Measurements from ENCODE around the gene DPYD.
A peak's percentile ranks its signal among the peaks of the same experiment; 100 is the strongest.

Gene DPYD

GRCh38 chr1:97674517-97674916, 246.3 kb downstream of the DPYD start:
- peaks cover 4% of the 10 kb centered on the region; the same call in 1 of the 2 replicates for H3K36me3 ChIP-seq (ENCODE audit: insufficient read depth, low read length)
- no peaks in the 10 kb centered on the region for H3K79me2 ChIP-seq (ENCODE audit: control insufficient read depth, insufficient read depth, low read length, unreplicated experiment)
- H3K4me3 ChIP-seq (ENCODE audit: low read depth, low read length): no peak overlapping the region
- no peak overlapping the region for H3K27ac ChIP-seq (ENCODE audit: low read depth, low read length)
- H2AFZ ChIP-seq (ENCODE audit: low read length, unreplicated experiment): no peak overlapping the region
- no peaks in the 10 kb centered on the region for H3K27me3 ChIP-seq (ENCODE audit: insufficient read depth, low read length)
- H3K4me1 ChIP-seq (ENCODE audit: control insufficient read depth, insufficient read depth, low read length, unreplicated experiment): no peaks in the 10 kb centered on the region

- no peaks in the 10 kb centered on the region for H3K79me2 ChIP-seq (ENCODE audit: control insufficient read depth, insufficient read depth, low read length, unreplicated experiment)
- H3K36me3 ChIP-seq (ENCODE audit: insufficient read depth, low read length): peaks cover 4% of the 10 kb centered on the region; the same call in 1 of the 2 replicates
- H3K27me3 ChIP-seq (ENCODE audit: insufficient read depth, low read length): no peaks in the 10 kb centered on the region
- H3K4me3 ChIP-seq (ENCODE audit: low read depth, low read length): no peak overlapping the region
- peaks cover 4% of the 10 kb centered on the region for H3K4me1 ChIP-seq (ENCODE audit: control insufficient read depth, insufficient read depth, low read length, unreplicated experiment)
- no peak overlapping the region for H3K27ac ChIP-seq (ENCODE audit: low read depth, low read length)
- no peak overlapping the region for H2AFZ ChIP-seq (ENCODE audit: low read length, unreplicated experiment)
Observed at GRCh38 chr1:97668945-97669344, 251.9 kb downstream of the DPYD start.

GRCh38 chr1:97660431-97661105, 260.3 kb downstream of the DPYD start:
- no peaks in the 10 kb centered on the region for H3K27me3 ChIP-seq (ENCODE audit: insufficient read depth, low read length)
- no peak overlapping the region for H2AFZ ChIP-seq (ENCODE audit: low read length, unreplicated experiment)
- no peak overlapping the region for H3K4me3 ChIP-seq (ENCODE audit: low read depth, low read length)
- H3K27ac ChIP-seq (ENCODE audit: low read depth, low read length): no peak overlapping the region
- no peaks in the 10 kb centered on the region for H3K4me1 ChIP-seq (ENCODE audit: control insufficient read depth, insufficient read depth, low read length, unreplicated experiment)
- no peaks in the 10 kb centered on the region for H3K79me2 ChIP-seq (ENCODE audit: control insufficient read depth, insufficient read depth, low read length, unreplicated experiment)
- no peaks in the 10 kb centered on the region for H3K36me3 ChIP-seq (ENCODE audit: insufficient read depth, low read length)

GRCh38 chr1:97654876-97655585, 265.8 kb downstream of the DPYD start:
- no peaks in the 10 kb centered on the region for H3K79me2 ChIP-seq (ENCODE audit: control insufficient read depth, insufficient read depth, low read length, unreplicated experiment)
- H3K36me3 ChIP-seq (ENCODE audit: insufficient read depth, low read length): no peaks in the 10 kb centered on the region
- no peak overlapping the region for H3K27ac ChIP-seq (ENCODE audit: low read depth, low read length)
- no peak overlapping the region for H2AFZ ChIP-seq (ENCODE audit: low read length, unreplicated experiment)
- H3K4me1 ChIP-seq (ENCODE audit: control insufficient read depth, insufficient read depth, low read length, unreplicated experiment): peaks cover 12% of the 10 kb centered on the region
- H3K4me3 ChIP-seq (ENCODE audit: low read depth, low read length): no peak overlapping the region
- no peaks in the 10 kb centered on the region for H3K27me3 ChIP-seq (ENCODE audit: insufficient read depth, low read length)

GRCh38 chr1:97651250-97651649, 269.6 kb downstream of the DPYD start:
- no peak overlapping the region for H3K27ac ChIP-seq (ENCODE audit: low read depth, low read length)
- no peak overlapping the region for H2AFZ ChIP-seq (ENCODE audit: low read length, unreplicated experiment)
- H3K4me1 ChIP-seq (ENCODE audit: control insufficient read depth, insufficient read depth, low read length, unreplicated experiment): peaks cover 18% of the 10 kb centered on the region
- no peaks in the 10 kb centered on the region for H3K79me2 ChIP-seq (ENCODE audit: control insufficient read depth, insufficient read depth, low read length, unreplicated experiment)
- peaks cover 5% of the 10 kb centered on the region; the same call in 1 of the 2 replicates for H3K36me3 ChIP-seq (ENCODE audit: insufficient read depth, low read length)
- no peak overlapping the region for H3K4me3 ChIP-seq (ENCODE audit: low read depth, low read length)
- H3K27me3 ChIP-seq (ENCODE audit: insufficient read depth, low read length): no peaks in the 10 kb centered on the region

- Histone ChIP-seq H3K4me1 (ENCODE audit: control insufficient read depth, insufficient read depth, low read length, unreplicated experiment) (peaks cover 18% of the 10 kb centered on the region), H3K27ac (ENCODE audit: low read depth, low read length) (no peak overlapping the region), H3K27me3 (ENCODE audit: insufficient read depth, low read length) (no peaks in the 10 kb centered on the region), H3K79me2 (ENCODE audit: control insufficient read depth, insufficient read depth, low read length, unreplicated experiment) (no peaks in the 10 kb centered on the region), H3K36me3 (ENCODE audit: insufficient read depth, low read length) (peaks cover 5% of the 10 kb centered on the region; the same call in 1 of the 2 replicates), H2AFZ (ENCODE audit: low read length, unreplicated experiment) (no peak overlapping the region), H3K4me3 (ENCODE audit: low read depth, low read length) (no peak overlapping the region)
Observed at GRCh38 chr1:97649591-97649990, 271.2 kb downstream of the DPYD start.

GRCh38 chr1:97647776-97648175, 273.1 kb downstream of the DPYD start:
- peaks cover 5% of the 10 kb centered on the region; the same call in 1 of the 2 replicates for H3K36me3 ChIP-seq (ENCODE audit: insufficient read depth, low read length)
- no peaks in the 10 kb centered on the region for H3K79me2 ChIP-seq (ENCODE audit: control insufficient read depth, insufficient read depth, low read length, unreplicated experiment)
- no peak overlapping the region for H2AFZ ChIP-seq (ENCODE audit: low read length, unreplicated experiment)
- peaks cover 18% of the 10 kb centered on the region for H3K4me1 ChIP-seq (ENCODE audit: control insufficient read depth, insufficient read depth, low read length, unreplicated experiment)
- H3K27me3 ChIP-seq (ENCODE audit: insufficient read depth, low read length): no peaks in the 10 kb centered on the region
- H3K27ac ChIP-seq (ENCODE audit: low read depth, low read length): 0 out of 2 replicates have a peak overlapping the region, but pooled peaks have one; percentile 7
- H3K4me3 ChIP-seq (ENCODE audit: low read depth, low read length): no peak overlapping the region

GRCh38 chr1:97646071-97646470, 274.8 kb downstream of the DPYD start:
- H3K4me1 ChIP-seq (ENCODE audit: control insufficient read depth, insufficient read depth, low read length, unreplicated experiment): peaks cover 14% of the 10 kb centered on the region
- H3K4me3 ChIP-seq (ENCODE audit: low read depth, low read length): no peak overlapping the region
- no peaks in the 10 kb centered on the region for H3K79me2 ChIP-seq (ENCODE audit: control insufficient read depth, insufficient read depth, low read length, unreplicated experiment)
- H3K36me3 ChIP-seq (ENCODE audit: insufficient read depth, low read length): peaks cover 5% of the 10 kb centered on the region; the same call in 1 of the 2 replicates
- H2AFZ ChIP-seq (ENCODE audit: low read length, unreplicated experiment): no peak overlapping the region
- H3K27me3 ChIP-seq (ENCODE audit: insufficient read depth, low read length): no peaks in the 10 kb centered on the region
- H3K27ac ChIP-seq (ENCODE audit: low read depth, low read length): no peak overlapping the region

GRCh38 chr1:97640677-97641076, 280.2 kb downstream of the DPYD start:
- H3K4me1 ChIP-seq (ENCODE audit: control insufficient read depth, insufficient read depth, low read length, unreplicated experiment): peaks cover 6% of the 10 kb centered on the region

GRCh38 chr1:97636941-97637340, 283.9 kb downstream of the DPYD start:
- no peaks in the 10 kb centered on the region for H3K79me2 ChIP-seq (ENCODE audit: control insufficient read depth, insufficient read depth, low read length, unreplicated experiment)
- H2AFZ ChIP-seq (ENCODE audit: low read length, unreplicated experiment): no peak overlapping the region
- H3K27ac ChIP-seq (ENCODE audit: low read depth, low read length): no peak overlapping the region
- no peaks in the 10 kb centered on the region for H3K27me3 ChIP-seq (ENCODE audit: insufficient read depth, low read length)
- H3K4me1 ChIP-seq (ENCODE audit: control insufficient read depth, insufficient read depth, low read length, unreplicated experiment): peaks cover 16% of the 10 kb centered on the region
- H3K4me3 ChIP-seq (ENCODE audit: low read depth, low read length): no peak overlapping the region
- no peaks in the 10 kb centered on the region for H3K36me3 ChIP-seq (ENCODE audit: insufficient read depth, low read length)

More at GRCh38 chr1:97640677-97641076, 280.2 kb downstream of the DPYD start:
- no peak overlapping the region for H3K27ac ChIP-seq (ENCODE audit: low read depth, low read length)
- H3K79me2 ChIP-seq (ENCODE audit: control insufficient read depth, insufficient read depth, low read length, unreplicated experiment): no peaks in the 10 kb centered on the region
- H2AFZ ChIP-seq (ENCODE audit: low read length, unreplicated experiment): no peak overlapping the region
- no peak overlapping the region for H3K4me3 ChIP-seq (ENCODE audit: low read depth, low read length)
- H3K27me3 ChIP-seq (ENCODE audit: insufficient read depth, low read length): no peaks in the 10 kb centered on the region
- H3K36me3 ChIP-seq (ENCODE audit: insufficient read depth, low read length): no peaks in the 10 kb centered on the region

- Histone ChIP-seq H2AFZ (ENCODE audit: low read length, unreplicated experiment) (no peak overlapping the region), H3K27ac (ENCODE audit: low read depth, low read length) (no peak overlapping the region)
Observed at GRCh38 chr1:97634758-97635157, 286.1 kb downstream of the DPYD start.

More at GRCh38 chr1:97634758-97635157, 286.1 kb downstream of the DPYD start:
- Histone ChIP-seq H3K4me1 (ENCODE audit: control insufficient read depth, insufficient read depth, low read length, unreplicated experiment) (peaks cover 18% of the 10 kb centered on the region), H3K36me3 (ENCODE audit: insufficient read depth, low read length) (no peaks in the 10 kb centered on the region), H3K4me3 (ENCODE audit: low read depth, low read length) (no peak overlapping the region), H3K79me2 (ENCODE audit: control insufficient read depth, insufficient read depth, low read length, unreplicated experiment) (no peaks in the 10 kb centered on the region), H3K27me3 (ENCODE audit: insufficient read depth, low read length) (no peaks in the 10 kb centered on the region)

Measured in ACC112 (cell line).